Measurements from ENCODE around the gene COMP. TPM values are rescaled to one million over a fixed set of nuclear protein-coding genes. Genes with fewer than 3 reads are reported as not detected.
A peak's percentile ranks its signal among the peaks of the same experiment; 100 is the strongest.

The COMP gene
- polyA plus RNA-seq, 2 of the 4 experiments (the other 2 are of a cell fraction), result not detected

GRCh38 chr19:18832306-18833140 lies 41.4 kb upstream of the COMP start:
- Histone ChIP-seq H3K4me1 (peaks cover 9% of the 10 kb centered on the region), H3K9me3 (no peaks in the 10 kb centered on the region), H3K4me2 (peak overlapping the region; percentile 98), H3K27ac (peak overlapping the region; percentile 94 to 100), H3K4me3 (peak overlapping the region; percentile 89)
- POLR2A ChIA-PET, result interaction anchor here (1.2 to 1.6 kb wide), 3 partner anchors 8 to 87 kb away, joined by 3 to 5 read pairs (median 4); partner anchors contain the start of genes COPE and DDX49
- peak; percentile 25 to 32 for DNase-seq (ENCODE audit: low read depth in 1 of 2, low spot score in 1 of 2)
- CTCF ChIA-PET, result interaction anchor here (1.0 to 6.9 kb wide), 7 partner anchors 8 to 243 kb away, joined by 3 to 28 read pairs (median 4); partner anchors contain the start of gene REX1BD
- WGBS (ENCODE audit: missing lambda C conversion rate), result 4% methylated on average over 26 of the region's 69 CpGs
- FAIRE-seq, result no peak
- TF ChIP-seq EHF (CRISPR knock-in tag; IDR thresholded peaks at IDR 0.05) (no peak), MAZ (IDR thresholded peaks at IDR 0.05; ENCODE audit: borderline replicate concordance, low read depth, low read length) (no peak)
- ATAC-seq, result peak; percentile 75 to 82

GRCh38 chr19:18831524-18832305 lies 40.6 kb upstream of the COMP start, which contains the start of gene UPF1:
UPF1 (plus strand) TSS chr19:18831959; CDS start chr19:18832210, 251 bp downstream.
- Histone ChIP-seq H3K9me3 (peaks cover 7% of the 10 kb centered on the region; the same call in 1 of the 3 replicates), H3K27ac (peak within 1 kb of the TSS; percentile 94 to 100), H3K4me1 (peaks cover 9% of the 10 kb centered on the region), H3K4me2 (peak within 1 kb of the TSS; percentile 98), H3K4me3 (peak within 1 kb of the TSS; percentile 89)
- DNase-seq (ENCODE audit: low read depth in 1 of 2, low spot score in 1 of 2) (peak; percentile 72 to 88), FAIRE-seq (no peak), ATAC-seq (peak; percentile 78 to 89)
- ChIA-PET POLR2A (interaction anchor here (0.6 to 1.6 kb wide), 4 partner anchors 9 to 897 kb away, joined by 3 to 5 read pairs (median 4); partner anchors contain the start of genes COPE and DDX49), CTCF (interaction anchor here (0.6 to 6.9 kb wide), 8 partner anchors 9 to 242 kb away, joined by 3 to 28 read pairs (median 4); partner anchors contain the start of gene REX1BD)
- 3% methylated on average over 23 of the region's 96 CpGs for WGBS (ENCODE audit: missing lambda C conversion rate)
- TF ChIP-seq MAX (IDR thresholded peaks at IDR 0.05) (no peak), MAFK (IDR thresholded peaks at IDR 0.05; ENCODE audit: partially characterized antibody) (no peak), JUNB (IDR thresholded peaks at IDR 0.05) (no peak), EP300 (IDR thresholded peaks at IDR 0.05) (no peak), SREBF2 (IDR thresholded peaks at IDR 0.05) (no peak), PHF8 (IDR thresholded peaks at IDR 0.05; ENCODE audit: borderline replicate concordance, low read depth) (peak; percentile 96), RCOR1 (IDR thresholded peaks at IDR 0.05; ENCODE audit: low read depth, low read length) (no peak), ELK1 (IDR thresholded peaks at IDR 0.05; ENCODE audit: low read depth, low read length) (no peak), SMC3 (IDR thresholded peaks at IDR 0.05) (no peak), FOSL2 (IDR thresholded peaks at IDR 0.05) (no peak), FOSL2 (CRISPR knock-in tag; IDR thresholded peaks at IDR 0.05) (no peak), ATOH8 (CRISPR knock-in tag; IDR thresholded peaks at IDR 0.05; ENCODE audit: low read depth) (no peak), BCL3 (IDR thresholded peaks at IDR 0.05) (peak; percentile 46; the same call in 1 of the 3 replicates), KDM5A (IDR thresholded peaks at IDR 0.05) (no peak), KDM1A (IDR thresholded peaks at IDR 0.05; ENCODE audit: low read depth) (peak; percentile 68; the same call in 1 of the 2 replicates), HDAC2 (IDR thresholded peaks at IDR 0.05) (peak; percentile 39; the same call in 1 of the 2 replicates), POLR2A (IDR thresholded peaks at IDR 0.05; ENCODE audit: low read length) (peak; percentile 73), ZFP36 (IDR thresholded peaks at IDR 0.05; ENCODE audit: borderline replicate concordance, partially characterized antibody) (no peak), HOXB5 (CRISPR knock-in tag; IDR thresholded peaks at IDR 0.05) (no peak), NFE2L2 (conservative IDR thresholded peaks at IDR 0.05; ENCODE audit: low read length) (no peak), NPAS2 (CRISPR knock-in tag; IDR thresholded peaks at IDR 0.05; ENCODE audit: borderline replicate concordance) (no peak), JUN (IDR thresholded peaks at IDR 0.05) (peak in 1 of 2 experiments; percentile 87; a peak in 3 of 5 replicates), CHD4 (IDR thresholded peaks at IDR 0.05; ENCODE audit: borderline replicate concordance) (peak; percentile 89; the same call in 1 of the 2 replicates), HMGXB4 (CRISPR knock-in tag; IDR thresholded peaks at IDR 0.05; ENCODE audit: borderline replicate concordance) (peak; percentile 95; the same call in 1 of the 2 replicates)
